Smooth muscle cell (in vitro differentiated cells): ENCODE data around the gene LGALS3. TPM values are rescaled to one million over a fixed set of nuclear protein-coding genes. Genes with fewer than 3 reads are reported as not detected.

Experiments used
- DNase-seq: peaks from one replicate; lab custom pipeline; 2025; ENCODE audit not compliant: unreplicated experiment; lab: John Stamatoyannopoulos, UW
- H2AFZ ChIP-seq: fragments of 200-600 bp; sonication (generic); 2 replicates; pipeline ENCODE4 v1.6.0; 2016; ENCODE audit warnings: antibody characterized with exemption, low read depth, mild to moderate bottlenecking
- H3F3A ChIP-seq: fragments of 200-600 bp; sonication (generic); 2 replicates; pipeline ENCODE4 v1.6.0; 2017; ENCODE audit warnings: antibody characterized with exemption, low read depth
- H3K27ac ChIP-seq: fragments of 200-600 bp; sonication (generic); 2 replicates; pipeline ENCODE4 v1.5.1; 2016; ENCODE audit warnings: low read depth, mild to moderate bottlenecking
- H3K27me3 ChIP-seq: fragments of 200-600 bp; sonication (generic); 2 replicates; pipeline ENCODE4 v1.6.1; 2016; ENCODE audit warnings: low read depth, mild to moderate bottlenecking
- H3K36me3 ChIP-seq: fragments of 200-600 bp; sonication (generic); 2 replicates; pipeline ENCODE4 v1.5.1; 2016; ENCODE audit warnings: low read depth
- H3K4me1 ChIP-seq: fragments of 200-600 bp; sonication (generic); 2 replicates; pipeline ENCODE4 v1.5.1; 2016; ENCODE audit warnings: low read depth
- H3K4me2 ChIP-seq: fragments of 200-600 bp; sonication (generic); 2 replicates; pipeline ENCODE4 v1.6.0; 2016; ENCODE audit warnings: mild to moderate bottlenecking
- H3K4me3 ChIP-seq: fragments of 200-600 bp; sonication (generic); 2 replicates; pipeline ENCODE4 v1.5.1; 2016; ENCODE audit warnings: mild to moderate bottlenecking
- H3K79me2 ChIP-seq: fragments of 200-600 bp; sonication (generic); 2 replicates; pipeline ENCODE4 v1.6.0; 2016; ENCODE audit warnings: low read depth, mild to moderate bottlenecking
- H3K9ac ChIP-seq: fragments of 200-600 bp; sonication (generic); 2 replicates; pipeline ENCODE4 v1.6.0; 2016; ENCODE audit warnings: low read depth
- H3K9me3 ChIP-seq: fragments of 200-600 bp; sonication (generic); replicated peaks from 2 replicates; pipeline ENCODE4 v1.5.1; 2016; ENCODE audit warnings: low read depth
- H4K20me1 ChIP-seq: fragments of 200-600 bp; sonication (generic); 2 replicates; pipeline ENCODE4 v1.6.0; 2016; ENCODE audit warnings: low read depth
- CTCF ChIP-seq: fragments of 200-600 bp; sonication (generic); IDR thresholded peaks from 2 replicates; pipeline ENCODE4 v1.5.1; 2017; ENCODE audit warnings: borderline replicate concordance, mild to moderate bottlenecking, antibody characterized with exemption; ENCODE audit not compliant: insufficient read depth, poor library complexity, severe bottlenecking
- WGBS: methylation state at CpG from one replicate; pipeline ENCODE4 v1.1.7; 2016; ENCODE audit warnings: low lambda C conversion rate; 5-methylcytosine and 5-hydroxymethylcytosine counted together
- polyA plus RNA-seq: library from polyadenylated mRNA; unstranded; fragments of >200 nt; fragmentation: Nextera tagmentation; extraction: Ambion mirVana; gene quantifications from 2 replicates; pipeline ENCODE4 v1.2.1, GENCODE V29; 2016
- total RNA-seq: library from RNA; depleted of rRNA; stranded (reverse); fragments of >200 nt; gene quantifications from 2 replicates; pipeline ENCODE4 v1.2.3, GENCODE V29; 2014

The LGALS3 gene
- total and polyA plus RNA-seq, 2 experiments from 2014 or later = 170 to 201 TPM

GRCh38 chr14:55086938-55087337 lies 42.1 kb upstream of the LGALS3 start:
- no peaks in the 10 kb centered on the region for H3K27me3 ChIP-seq

GRCh38 chr14:55088356-55088755 lies 40.7 kb upstream of the LGALS3 start:
- no peaks in the 10 kb centered on the region for H3K36me3 ChIP-seq
- no peak overlapping the region for H3K4me3 ChIP-seq
- TF ChIP-seq CTCF = no peak
- H3F3A ChIP-seq = no peaks in the 10 kb centered on the region
- H3K27me3 ChIP-seq = no peaks in the 10 kb centered on the region
- no peaks in the 10 kb centered on the region for H3K9me3 ChIP-seq
- no peak overlapping the region for H3K27ac ChIP-seq
- H3K9ac ChIP-seq = no peak overlapping the region
- H2AFZ ChIP-seq = no peak overlapping the region
- DNase-seq = no peak
- H3K4me2 ChIP-seq = no peak overlapping the region
- H3K79me2 ChIP-seq = no peaks in the 10 kb centered on the region
- no peaks in the 10 kb centered on the region for H3K4me1 ChIP-seq
- no peaks in the 10 kb centered on the region for H4K20me1 ChIP-seq

More at GRCh38 chr14:55086938-55087337, 42.1 kb upstream of the LGALS3 start:
- Histone ChIP-seq H3K36me3 (no peaks in the 10 kb centered on the region), H3K9me3 (no peaks in the 10 kb centered on the region), H3K4me1 (no peaks in the 10 kb centered on the region), H3K27ac (no peak overlapping the region), H2AFZ (no peak overlapping the region), H3K9ac (no peak overlapping the region), H3K4me3 (no peak overlapping the region), H3K79me2 (no peaks in the 10 kb centered on the region), H3F3A (no peaks in the 10 kb centered on the region), H4K20me1 (no peaks in the 10 kb centered on the region), H3K4me2 (no peak overlapping the region)
- no peak for TF ChIP-seq CTCF
- WGBS = 97% methylated on average over 9 of the region's 9 CpGs
- DNase-seq = no peak

- Histone ChIP-seq H3K79me2 (no peaks in the 10 kb centered on the region), H3K9ac (no peak overlapping the region), H4K20me1 (no peaks in the 10 kb centered on the region), H3K27me3 (no peaks in the 10 kb centered on the region), H3K27ac (no peak overlapping the region), H3K4me3 (no peak overlapping the region), H3K4me2 (no peak overlapping the region), H3K36me3 (no peaks in the 10 kb centered on the region), H3K4me1 (no peaks in the 10 kb centered on the region), H2AFZ (no peak overlapping the region), H3F3A (no peaks in the 10 kb centered on the region), H3K9me3 (no peaks in the 10 kb centered on the region)
- no peak for DNase-seq
- no peak for TF ChIP-seq CTCF
- 62% methylated on average over 4 of the region's 4 CpGs for WGBS
These were observed 36.7 kb upstream of the LGALS3 start for GRCh38 chr14:55092341-55092740.

GRCh38 chr14:55094292-55095157 lies 34.5 kb upstream of the LGALS3 start:
- Histone ChIP-seq H3K36me3 (no peaks in the 10 kb centered on the region), H3F3A (no peaks in the 10 kb centered on the region), H2AFZ (no peak overlapping the region), H3K79me2 (no peaks in the 10 kb centered on the region), H3K4me3 (no peak overlapping the region), H3K9me3 (no peaks in the 10 kb centered on the region), H3K27me3 (no peaks in the 10 kb centered on the region), H4K20me1 (no peaks in the 10 kb centered on the region), H3K4me2 (no peak overlapping the region), H3K4me1 (no peaks in the 10 kb centered on the region), H3K27ac (peak overlapping the region; percentile 61), H3K9ac (peak overlapping the region; percentile 9)
- DNase-seq = no peak
- TF ChIP-seq CTCF = no peak
- WGBS = 73% methylated on average over 9 of the region's 9 CpGs
